ENCODE measurements around the gene FBXL14. TPM values are rescaled to one million over a fixed set of nuclear protein-coding genes. Genes with fewer than 3 reads are reported as not detected.
A peak's percentile ranks its signal among the peaks of the same experiment; 100 is the strongest.

The FBXL14 gene
- polyA plus RNA-seq, 1 donor from 2014 or later = 15.1 TPM

- Histone ChIP-seq H3K36me3 (ENCODE audit: insufficient read depth, low read length) (no peaks in the 10 kb centered on the region), H3K4me3 (ENCODE audit: low read length) (no peak overlapping the region), H3F3A (ENCODE audit: insufficient read depth, low read length, poor library complexity, severe bottlenecking) (peaks cover 7% of the 10 kb centered on the region), H3K79me2 (replicated peaks; ENCODE audit: insufficient read depth, low read length) (peaks cover 61% of the 10 kb centered on the region), H4K20me1 (ENCODE audit: insufficient read depth) (peaks cover under 1% of the 10 kb centered on the region), H3K9ac (ENCODE audit: low read length) (no peak overlapping the region), H3K27ac (ENCODE audit: low read length) (no peak overlapping the region), H3K4me2 (ENCODE audit: low read length) (no peak overlapping the region), H3K9me3 (ENCODE audit: low read length) (no peaks in the 10 kb centered on the region), H3K27me3 (ENCODE audit: insufficient read depth, low read depth, low read length) (no peaks in the 10 kb centered on the region), H3K9me2 (ENCODE audit: insufficient read depth, low read length) (no peaks in the 10 kb centered on the region), H2AFZ (ENCODE audit: low read depth, low read length) (no peak overlapping the region)
- TF ChIP-seq TAF1 (IDR thresholded peaks at IDR 0.05; ENCODE audit: low read depth) (no peak), EZH2 (IDR thresholded peaks at IDR 0.05; ENCODE audit: borderline replicate concordance, insufficient read depth, low read length, poor library complexity, severe bottlenecking) (no peak), SMC3 (conservative IDR thresholded peaks at IDR 0.05; ENCODE audit: poor library complexity) (no peak)
Measured at GRCh38 chr12:1598757-1599156, 4.4 kb upstream of the FBXL14 start.

- H3K79me2 ChIP-seq (replicated peaks; ENCODE audit: insufficient read depth, low read length) = peaks cover 66% of the 10 kb centered on the region
- H3K4me3 ChIP-seq (ENCODE audit: low read length) = peak overlapping the region; percentile 66
- no peak for TF ChIP-seq SMC3 (conservative IDR thresholded peaks at IDR 0.05; ENCODE audit: poor library complexity)
- TF ChIP-seq RAD21 (conservative IDR thresholded peaks at IDR 0.05) = no peak
- no peak for TF ChIP-seq EZH2 (IDR thresholded peaks at IDR 0.05; ENCODE audit: borderline replicate concordance, insufficient read depth, low read length, poor library complexity, severe bottlenecking)
- TF ChIP-seq TAF1 (IDR thresholded peaks at IDR 0.05; ENCODE audit: low read depth) = no peak
- no peak for TF ChIP-seq CTCF (IDR thresholded peaks at IDR 0.05; ENCODE audit: poor library complexity, severe bottlenecking)
- TF ChIP-seq MXI1 (conservative IDR thresholded peaks at IDR 0.05; ENCODE audit: poor library complexity, severe bottlenecking) = no peak
- TF ChIP-seq EP300 (conservative IDR thresholded peaks at IDR 0.05; ENCODE audit: poor library complexity, severe bottlenecking) = no peak
- no peak for TF ChIP-seq REST (IDR thresholded peaks at IDR 0.05; ENCODE audit: borderline replicate concordance)
- no peak for TF ChIP-seq POLR2AphosphoS5 (IDR thresholded peaks at IDR 0.05)
- H3K27ac ChIP-seq (ENCODE audit: low read length) = peak overlapping the region; percentile 90
- peaks cover 7% of the 10 kb centered on the region for H3F3A ChIP-seq (ENCODE audit: insufficient read depth, low read length, poor library complexity, severe bottlenecking)
- H2AFZ ChIP-seq (ENCODE audit: low read depth, low read length) = peak overlapping the region; percentile 71
- H3K27me3 ChIP-seq (ENCODE audit: insufficient read depth, low read depth, low read length) = no peaks in the 10 kb centered on the region
- no peaks in the 10 kb centered on the region for H3K9me2 ChIP-seq (ENCODE audit: insufficient read depth, low read length)
- H4K20me1 ChIP-seq (ENCODE audit: insufficient read depth) = peaks cover 29% of the 10 kb centered on the region
- peak overlapping the region; percentile 84 for H3K9ac ChIP-seq (ENCODE audit: low read length)
- peak overlapping the region; percentile 96 for H3K4me2 ChIP-seq (ENCODE audit: low read length)
- no peaks in the 10 kb centered on the region for H3K9me3 ChIP-seq (ENCODE audit: low read length)
- peaks cover 7% of the 10 kb centered on the region for H3K36me3 ChIP-seq (ENCODE audit: insufficient read depth, low read length)
Measured at GRCh38 chr12:1595690-1596347, 1.4 kb upstream of the FBXL14 start.
